Heart left ventricle (tissue), 13 donors: ENCODE data around the gene GLO1.

ENCODE experiments used
- POLR2A ChIP-seq, 2 donors: fragments of 450-650 bp; IDR thresholded peaks; one replicate each; pipeline ENCODE4 v1.6.1; 2017; ENCODE audit warnings: antibody characterized with exemption in 2 of 2, mild to moderate bottlenecking in 2 of 2, moderate library complexity in 2 of 2
- TF ChIP-seq, protein P1 (sequence below), 12 donors: fragments of 200-600 bp; sonication (generic) in 4 of 12; IDR thresholded peaks; one replicate each; pipeline versions ENCODE4 v1.5.0 to v1.8.0; 2018 to 2022; ENCODE audit warnings: antibody characterized with exemption in 12 of 12, mild to moderate bottlenecking in 5 of 12
- donor health status: ischemic (EF 13 %, LVEDD 7.1; RV severe dilation, severe dysfunction).
- donor health status: DM: no; HTN: yes; CAD: no.
- donor health status: DM: no; HTN: no; CAD: no.
- donor health status: ischemic (EF 25% LVEDD 6.9; RV normal size, moderate dysfunction).
- donor health status: ischemic (EF 25% LVEDD 5.7; RV mildly dilated, moderate dysfunction).
- donor health status: ischemic (EF 35%, LVEDD 5.7; RV mildly dilated, moderate dysfunction).
- donor health status: nonischemic (EF 11% LVEDD 7.7; RV severe dilation, severe dysfunction).
- donor health status: DM: yes; HTN: yes; CAD: no.
- donor health status: PGD.
- donor health status: ischemic (EF 29% LVEDD 5.4; RV normal size, mild dysfunction).
- donor health status: nonischemic (EF 23%, LVEDD 6.1; RV moderate dilation, normal function).

- TF ChIP-seq, protein P1, sequence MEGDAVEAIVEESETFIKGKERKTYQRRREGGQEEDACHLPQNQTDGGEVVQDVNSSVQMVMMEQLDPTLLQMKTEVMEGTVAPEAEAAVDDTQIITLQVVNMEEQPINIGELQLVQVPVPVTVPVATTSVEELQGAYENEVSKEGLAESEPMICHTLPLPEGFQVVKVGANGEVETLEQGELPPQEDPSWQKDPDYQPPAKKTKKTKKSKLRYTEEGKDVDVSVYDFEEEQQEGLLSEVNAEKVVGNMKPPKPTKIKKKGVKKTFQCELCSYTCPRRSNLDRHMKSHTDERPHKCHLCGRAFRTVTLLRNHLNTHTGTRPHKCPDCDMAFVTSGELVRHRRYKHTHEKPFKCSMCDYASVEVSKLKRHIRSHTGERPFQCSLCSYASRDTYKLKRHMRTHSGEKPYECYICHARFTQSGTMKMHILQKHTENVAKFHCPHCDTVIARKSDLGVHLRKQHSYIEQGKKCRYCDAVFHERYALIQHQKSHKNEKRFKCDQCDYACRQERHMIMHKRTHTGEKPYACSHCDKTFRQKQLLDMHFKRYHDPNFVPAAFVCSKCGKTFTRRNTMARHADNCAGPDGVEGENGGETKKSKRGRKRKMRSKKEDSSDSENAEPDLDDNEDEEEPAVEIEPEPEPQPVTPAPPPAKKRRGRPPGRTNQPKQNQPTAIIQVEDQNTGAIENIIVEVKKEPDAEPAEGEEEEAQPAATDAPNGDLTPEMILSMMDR (IDR thresholded peaks at IDR 0.05): no peak
- TF ChIP-seq POLR2A (IDR thresholded peaks at IDR 0.05): no peak
Observed at GRCh38 chr6:38678178-38678760, 24.7 kb downstream of the GLO1 start.
